Dermis microvascular lymphatic vessel endothelial cell (primary cell): ENCODE measurements around the gene MKNK1. TPM values are rescaled to one million over a fixed set of nuclear protein-coding genes. Genes with fewer than 3 reads are reported as not detected.

Source experiments
- DNase-seq, 2 donors: peaks; one replicate each; pipeline versions ENCODE4 v3.0.0 to v3.0.0-alpha.2; 2010; ENCODE audit warnings: low read depth in 2 of 2
- total RNA-seq: library from RNA; depleted of rRNA; stranded (reverse); fragments of >200 nt; gene quantifications from 2 replicates; pipeline ENCODE4 v1.2.1, GENCODE V29; 2014

Gene MKNK1
- total RNA-seq, 1 donor from 2014 or later = 14.6 TPM

DNA sequence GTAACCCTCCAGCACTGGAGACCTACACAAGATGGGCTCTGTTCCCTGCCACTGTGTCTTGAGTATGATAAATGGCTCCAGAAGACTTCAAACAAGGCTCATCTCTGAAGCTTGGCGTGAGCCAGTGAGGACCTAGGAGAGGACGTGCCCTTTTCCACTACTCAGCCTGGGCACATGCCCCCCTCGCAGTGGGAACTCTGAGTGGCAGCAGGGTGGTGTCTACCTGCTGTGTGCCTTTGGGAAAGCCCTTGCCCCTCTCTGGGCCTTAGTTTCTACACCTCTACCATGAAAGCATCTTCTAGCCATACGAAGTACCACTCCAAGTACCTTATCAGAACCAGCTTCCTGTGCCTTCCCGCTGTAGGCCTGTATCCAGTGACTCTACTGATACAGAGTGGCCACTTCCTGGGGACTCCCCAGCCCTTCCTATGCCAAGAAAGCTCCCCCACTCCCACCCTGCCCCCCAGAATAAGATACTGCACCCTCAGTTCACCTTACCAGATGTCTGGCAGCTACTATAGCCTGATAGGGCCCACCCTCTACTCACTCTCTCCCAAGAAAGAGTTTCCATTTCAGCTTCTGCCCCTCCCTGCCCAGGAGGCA lies 15.7 kb upstream of the MKNK1 start:
- DNase-seq = no peak

GRCh38 chr1:46618754-46619415 lies 14.8 kb upstream of the MKNK1 start:
- DNase-seq = no peak

DNA sequence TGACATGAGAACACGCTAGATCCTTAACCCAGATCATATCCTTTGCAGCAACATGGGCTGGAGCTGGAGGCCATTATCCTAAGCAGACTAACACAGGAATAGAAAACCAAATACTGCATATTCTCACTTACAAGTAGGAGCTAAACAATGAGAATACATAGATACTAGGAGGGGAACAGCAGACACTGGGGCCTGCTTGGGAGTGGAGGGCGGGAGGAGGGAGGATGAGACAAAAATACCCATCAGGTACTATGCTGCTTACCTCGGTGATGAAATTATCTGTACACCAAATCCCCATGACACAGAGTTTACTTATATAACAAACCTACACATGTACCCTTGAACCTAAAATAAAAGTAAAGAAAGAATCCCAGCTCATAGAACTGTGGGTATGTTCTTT lies 13.8 kb upstream of the MKNK1 start:
- DNase-seq = no peak

- DNase-seq = no peak
Measured at GRCh38 chr1:46617108-46617800, 13.2 kb upstream of the MKNK1 start.

- peak; percentile 47 to 82 for DNase-seq
Measured at GRCh38 chr1:46616277-46617107, 12.4 kb upstream of the MKNK1 start, which contains the start of gene MOB3C. Gene MOB3C (minus strand): TSS chr1:46616811. CDS start chr1:46613321, 3,490 bp downstream.

GRCh38 chr1:46615735-46616134 lies 11.7 kb upstream of the MKNK1 start:
- no peak for DNase-seq

GRCh38 chr1:46615088-46615487 lies 11.0 kb upstream of the MKNK1 start:
- DNase-seq = no peak

DNA sequence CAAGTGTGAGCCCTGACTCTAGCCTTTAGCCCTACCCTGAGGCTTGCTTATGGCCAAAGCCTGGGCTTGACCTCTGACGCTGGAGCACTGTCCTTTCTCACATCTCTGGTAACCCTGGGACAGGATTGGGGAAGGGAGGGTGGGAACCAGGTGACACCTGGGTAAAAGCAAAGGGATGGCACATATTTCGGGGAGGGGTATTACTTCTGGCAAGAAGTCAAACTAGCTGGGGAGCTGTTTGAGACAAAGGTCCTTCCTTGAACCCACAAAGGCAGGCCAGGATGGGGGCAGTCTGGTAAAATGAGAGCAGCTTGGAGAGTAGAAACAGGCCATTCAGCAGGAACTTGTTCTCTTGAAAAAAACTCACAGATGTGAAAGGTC lies 10.5 kb upstream of the MKNK1 start:
- DNase-seq = no peak

- DNase-seq = peak; percentile 25 to 49
Measured at GRCh38 chr1:46613661-46614603, 9.9 kb upstream of the MKNK1 start.

DNA sequence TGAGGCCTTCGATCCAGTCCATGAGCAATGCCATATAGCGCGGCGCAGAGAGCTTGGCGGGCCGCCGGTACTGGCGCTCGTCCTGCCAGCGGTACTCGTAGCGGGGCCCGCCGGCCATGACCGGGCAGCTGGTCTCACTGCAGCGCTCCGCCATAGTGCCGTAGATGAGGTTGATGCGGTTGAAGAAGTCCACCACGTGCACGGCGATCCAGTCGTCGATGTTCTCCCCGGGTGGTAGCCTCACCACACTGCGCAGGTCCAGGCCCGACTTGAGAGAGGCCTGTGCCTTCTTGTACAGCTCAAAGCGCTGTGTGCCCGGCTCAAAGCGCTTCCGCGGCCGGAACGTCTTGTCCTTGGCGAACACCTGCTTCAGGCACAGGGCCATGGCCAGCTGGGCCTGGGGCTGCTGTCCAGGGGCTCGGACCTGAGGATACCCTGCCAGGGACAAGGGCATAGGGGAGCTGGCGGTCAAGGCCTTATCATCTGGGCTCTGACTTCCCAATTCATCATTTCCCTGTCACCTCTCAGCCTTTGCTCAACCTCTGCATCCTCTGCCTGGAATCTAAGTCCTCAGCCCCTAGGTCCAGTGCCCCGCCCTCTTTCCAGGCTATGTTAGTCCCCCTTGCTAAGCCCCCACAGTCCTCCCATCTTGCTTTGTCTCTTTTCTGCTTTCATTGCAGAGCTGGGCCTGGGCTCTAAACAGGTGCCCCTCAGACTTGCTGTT lies 9.0 kb upstream of the MKNK1 start:
- DNase-seq = no peak

DNA sequence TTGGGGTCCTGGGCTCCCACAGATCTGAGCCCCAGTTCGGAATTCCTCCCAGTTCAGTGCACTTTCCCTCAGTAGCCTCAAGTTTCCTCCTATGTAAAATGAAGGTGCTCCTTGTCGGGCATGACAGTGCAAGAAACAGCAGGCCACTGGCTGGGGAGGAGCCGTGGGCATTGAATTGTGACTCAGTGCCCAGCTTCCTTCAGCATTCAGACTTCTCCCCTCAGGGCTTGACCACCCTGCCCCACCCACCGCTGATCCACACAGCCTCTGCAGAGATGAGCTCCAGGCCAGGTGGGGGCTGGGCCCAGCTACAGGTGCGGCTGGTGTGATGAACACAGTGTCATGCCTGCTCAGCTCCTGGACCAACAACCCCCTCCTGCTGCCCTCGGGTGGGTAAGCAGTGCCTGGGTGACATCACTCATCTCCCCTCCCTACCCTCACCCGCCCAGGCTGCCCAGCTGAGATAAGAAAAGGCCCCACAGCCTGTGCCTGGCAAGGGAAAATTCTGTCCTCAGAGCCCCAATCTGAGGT lies 7.7 kb upstream of the MKNK1 start:
- no peak for DNase-seq

DNA sequence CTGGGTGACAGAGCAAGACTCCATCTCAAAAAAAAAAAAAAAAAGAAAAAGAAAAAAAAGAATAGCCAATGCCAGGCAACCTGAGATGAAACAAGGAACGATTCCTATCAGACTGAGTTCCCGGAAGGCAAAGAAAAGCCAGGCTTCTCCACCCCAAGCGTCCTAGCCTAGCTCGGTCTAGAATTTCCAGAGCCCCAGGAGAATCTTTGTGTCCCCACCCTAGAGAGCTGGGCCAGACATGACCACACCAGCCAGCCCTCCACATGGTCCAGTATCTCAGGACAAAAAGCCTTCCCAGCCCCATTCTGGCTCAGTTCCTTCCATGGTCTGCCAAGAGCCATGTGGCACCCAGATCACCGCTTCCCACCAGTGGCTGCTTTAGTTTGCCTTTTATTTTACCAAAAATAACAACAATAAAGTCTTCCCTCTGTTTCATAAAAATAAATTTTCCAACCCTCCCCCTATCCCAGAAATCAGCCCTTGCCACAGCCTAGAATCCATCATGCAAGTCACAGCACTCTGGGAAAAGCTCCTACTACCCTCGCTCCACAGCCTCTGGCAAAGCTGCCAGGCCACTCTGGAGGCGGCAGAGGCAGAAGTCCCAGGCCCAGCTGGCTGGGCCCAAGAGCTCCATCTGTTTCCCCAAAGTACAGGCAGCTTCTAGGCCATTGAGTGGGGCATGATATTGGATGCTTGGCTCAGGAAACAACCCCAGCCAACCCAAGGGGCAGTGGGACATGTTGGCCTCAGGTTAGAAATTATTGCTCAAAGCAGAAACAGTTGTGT lies 3.5 kb upstream of the MKNK1 start:
- no peak for DNase-seq

DNA sequence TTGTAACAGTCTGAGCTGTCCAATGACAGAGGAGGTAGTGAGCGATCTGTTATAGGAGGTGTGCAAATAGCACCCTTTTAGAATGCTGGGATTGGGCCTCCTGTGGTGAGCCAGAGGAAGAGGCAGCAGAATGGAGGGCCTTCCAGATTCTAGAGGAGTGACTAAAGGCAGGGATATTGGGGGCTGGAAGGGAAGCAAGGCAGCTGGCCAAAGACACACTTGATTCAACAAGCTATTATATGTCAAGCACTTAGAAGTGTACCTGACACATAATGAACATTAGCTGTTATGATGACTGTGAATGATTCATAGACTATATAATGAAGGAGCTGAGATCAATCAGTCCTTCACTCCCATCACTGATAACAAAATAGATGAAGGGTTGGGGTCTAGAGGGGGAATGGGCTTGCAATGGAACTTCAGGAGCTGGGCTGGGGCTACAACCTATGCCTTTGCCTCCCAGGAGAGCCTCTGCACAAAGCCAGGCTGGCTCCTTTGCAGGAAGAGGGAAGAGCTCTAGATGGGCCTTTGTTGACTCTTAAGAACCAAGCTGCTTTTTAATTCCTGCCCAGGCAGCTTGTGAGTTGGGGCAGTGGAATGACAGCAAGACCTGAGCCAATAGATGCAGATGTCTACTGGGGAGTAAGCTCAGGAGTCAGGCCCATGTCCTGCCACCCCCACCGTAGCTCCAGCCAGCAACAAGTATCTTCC lies 2.3 kb upstream of the MKNK1 start:
- DNase-seq = no peak

- no peak for DNase-seq
Measured at GRCh38 chr1:46605232-46605631, 1.2 kb upstream of the MKNK1 start.

DNA sequence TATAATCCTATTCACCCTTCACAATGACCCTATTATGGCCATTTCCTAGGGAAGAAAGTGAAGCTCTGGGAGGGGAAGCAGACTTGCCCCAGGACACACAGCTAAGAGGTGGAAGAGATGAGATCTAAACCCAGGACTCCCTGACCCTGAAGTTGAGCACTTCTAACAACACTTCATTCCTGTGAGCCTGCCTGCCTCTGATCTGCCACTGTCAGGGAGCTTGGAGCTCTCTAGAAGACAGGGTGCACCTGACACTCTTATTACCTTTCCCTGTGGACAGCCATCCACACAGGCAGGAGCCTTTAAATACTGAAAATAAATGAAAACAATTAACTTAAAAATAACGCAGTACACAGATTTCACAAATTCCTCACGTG lies 599 bp downstream of the MKNK1 start:
- no peak for DNase-seq

GRCh38 chr1:46601257-46602007 lies 2.6 kb downstream of the MKNK1 start:
- DNase-seq = no peak

DNA sequence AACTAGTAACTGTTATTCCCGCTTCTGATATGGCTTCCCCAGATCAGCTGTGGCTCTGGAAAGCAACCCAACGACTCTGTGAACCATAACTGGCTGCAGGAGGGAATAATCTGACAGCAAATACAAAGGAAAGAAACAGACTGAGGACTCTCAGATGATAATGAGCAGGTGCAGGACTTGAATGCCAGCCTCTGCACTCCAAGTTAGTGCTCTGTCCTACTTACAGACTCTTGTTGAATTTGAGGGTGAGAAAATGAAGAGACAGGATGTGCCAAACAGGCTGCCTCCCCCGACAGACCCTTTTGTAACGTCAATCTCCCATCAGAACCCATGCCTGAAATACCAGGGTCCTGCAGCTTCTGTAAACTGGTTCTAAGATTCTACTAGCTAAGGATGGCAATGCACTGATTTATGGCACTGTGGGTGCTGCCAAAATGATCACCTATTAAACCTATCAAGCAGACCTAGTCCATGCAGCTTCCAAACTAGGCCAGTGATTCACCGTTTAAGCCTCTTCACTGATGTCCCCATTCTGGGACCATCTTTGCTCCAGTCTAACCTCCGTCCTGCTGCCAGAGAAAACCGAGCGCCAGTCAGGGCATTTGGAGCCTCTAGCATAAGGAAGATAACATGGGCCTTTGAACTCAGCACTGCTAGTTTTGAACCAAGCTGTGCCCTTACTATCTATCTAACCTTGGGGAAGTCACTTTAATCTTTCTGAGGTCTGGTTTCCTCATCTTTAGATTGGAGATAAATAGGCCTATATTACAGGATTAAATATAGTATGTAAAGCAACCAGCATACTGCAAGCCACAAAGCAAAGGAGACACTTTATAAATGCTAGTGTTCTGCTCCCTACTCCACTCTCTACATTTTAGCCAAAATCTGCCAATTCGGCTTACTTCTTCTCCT lies 4.8 kb downstream of the MKNK1 start:
- no peak for DNase-seq
